Neural cell (in vitro differentiated cells): Measurements from ENCODE around the gene RPA3. TPM values are rescaled to one million over a fixed set of nuclear protein-coding genes. Genes with fewer than 3 reads are reported as not detected.

Experiments used
- H2AFZ ChIP-seq: fragments of 200-600, 300-800 bp; sonication (generic), shearing (Covaris generic); 2 replicates; pipeline ENCODE4 v1.6.0; 2014; ENCODE audit warnings: low read depth, mild to moderate bottlenecking, antibody characterized with exemption, low read length, moderate library complexity
- H3F3A ChIP-seq: fragments of 200-600 bp; shearing (Covaris generic); 2 replicates; pipeline ENCODE4 v1.6.1; 2016; ENCODE audit warnings: mild to moderate bottlenecking, moderate library complexity, mixed read lengths, antibody characterized with exemption, low read length; ENCODE audit not compliant: insufficient read depth, poor library complexity, severe bottlenecking
- H3K27ac ChIP-seq: fragments of 200-600, 300-800 bp; sonication (generic), shearing (Covaris generic); 2 replicates; pipeline ENCODE4 v1.5.1; 2014; ENCODE audit warnings: mild to moderate bottlenecking, low read length, moderate library complexity
- H3K27me3 ChIP-seq: fragments of 300-800, 200-600 bp; sonication (generic), shearing (Covaris generic); 2 replicates; pipeline ENCODE4 v1.6.0; 2014; ENCODE audit warnings: mild to moderate bottlenecking, low read depth, low read length, moderate library complexity; ENCODE audit not compliant: insufficient read depth
- H3K36me3 ChIP-seq: fragments of 300-800, 200-600 bp; sonication (generic), shearing (Covaris generic); 2 replicates; pipeline ENCODE4 v1.5.1; 2014; ENCODE audit warnings: mild to moderate bottlenecking, antibody characterized with exemption, low read length, moderate library complexity; ENCODE audit not compliant: insufficient read depth
- H3K4me2 ChIP-seq: fragments of 300-800, 200-600 bp; sonication (generic), shearing (Covaris generic); 2 replicates; pipeline ENCODE4 v1.6.0; 2014; ENCODE audit warnings: mild to moderate bottlenecking, low read length
- H3K4me3 ChIP-seq: fragments of 300-800, 200-600 bp; sonication (generic), shearing (Covaris generic); 2 replicates; pipeline ENCODE4 v1.5.1; 2014; ENCODE audit warnings: mild to moderate bottlenecking, low read length, moderate library complexity
- H3K79me2 ChIP-seq: fragments of 200-600 bp; shearing (Covaris generic); replicated peaks from 2 replicates; pipeline ENCODE4 v1.6.0; 2014; ENCODE audit warnings: mild to moderate bottlenecking, low read length, moderate library complexity; ENCODE audit not compliant: insufficient read depth
- H3K9ac ChIP-seq: fragments of 300-800, 200-600 bp; sonication (generic), shearing (Covaris generic); 2 replicates; pipeline ENCODE4 v1.6.1; 2016; ENCODE audit warnings: mild to moderate bottlenecking, low read length, mixed read lengths
- H3K9me2 ChIP-seq: fragments of 200-600 bp; shearing (Covaris generic); 2 replicates; pipeline ENCODE4 v1.6.1; 2016; ENCODE audit warnings: mild to moderate bottlenecking, low read length, mixed read lengths; ENCODE audit not compliant: insufficient read depth
- H3K9me3 ChIP-seq: fragments of 200-600, 300-800 bp; sonication (generic), shearing (Covaris generic); 2 replicates; pipeline ENCODE4 v1.6.1; 2016; ENCODE audit warnings: mild to moderate bottlenecking, mixed run types, low read length, moderate library complexity, mixed read lengths
- H4K20me1 ChIP-seq: fragments of 200-600 bp; shearing (Covaris generic); 2 replicates; pipeline ENCODE4 v1.6.1; 2016; ENCODE audit warnings: mild to moderate bottlenecking, mixed run types; ENCODE audit not compliant: insufficient read depth
- CTCF ChIP-seq: fragments of 450-650 bp; IDR thresholded peaks from 2 replicates; pipeline ENCODE4 v1.5.1; 2014; ENCODE audit warnings: antibody characterized with exemption, mild to moderate bottlenecking, moderate library complexity; ENCODE audit not compliant: poor library complexity, severe bottlenecking
- EP300 ChIP-seq: fragments of 450-650 bp; conservative IDR thresholded peaks from 2 replicates; pipeline ENCODE4 v1.6.1; 2014; ENCODE audit warnings: antibody characterized with exemption, mild to moderate bottlenecking, moderate library complexity; ENCODE audit not compliant: poor library complexity, severe bottlenecking
- EZH2 ChIP-seq: fragments of 200-600, 300-800 bp; shearing (Covaris generic), sonication (generic); IDR thresholded peaks from 2 replicates; pipeline ENCODE4 v1.6.1; 2014; ENCODE audit warnings: antibody characterized with exemption, low read length, borderline replicate concordance, mild to moderate bottlenecking; ENCODE audit not compliant: insufficient read depth, poor library complexity, severe bottlenecking
- MXI1 ChIP-seq: fragments of 450-650 bp; conservative IDR thresholded peaks from 2 replicates; pipeline ENCODE4 v1.6.1; 2014; ENCODE audit warnings: antibody characterized with exemption, mild to moderate bottlenecking; ENCODE audit not compliant: poor library complexity, severe bottlenecking
- POLR2AphosphoS5 ChIP-seq: IDR thresholded peaks from 2 replicates; pipeline ENCODE4 v1.6.1; 2012
- RAD21 ChIP-seq: fragments of 450-650 bp; conservative IDR thresholded peaks from 2 replicates; pipeline ENCODE4 v1.6.1; 2014; ENCODE audit warnings: antibody characterized with exemption, mild to moderate bottlenecking, moderate library complexity
- REST ChIP-seq: IDR thresholded peaks from 2 replicates; pipeline ENCODE4 v1.6.1; 2012; ENCODE audit warnings: borderline replicate concordance
- SMC3 ChIP-seq: fragments of 450-650 bp; conservative IDR thresholded peaks from 2 replicates; pipeline ENCODE4 v1.6.1; 2014; ENCODE audit warnings: antibody characterized with exemption, mild to moderate bottlenecking, moderate library complexity; ENCODE audit not compliant: poor library complexity
- TAF1 ChIP-seq: IDR thresholded peaks from 2 replicates; pipeline ENCODE4 v1.6.1; 2012; ENCODE audit warnings: low read depth
- polyA plus RNA-seq: library from polyadenylated mRNA; depleted of rRNA; stranded (reverse); fragments of >200 nt; gene quantifications from 2 replicates; pipeline ENCODE4 v1.2.3, GENCODE V29; 2014

The RPA3 gene
- polyA plus RNA-seq, 1 donor from 2014 or later = 50.1 TPM

GRCh38 chr7:7688956-7689355 lies 29.5 kb downstream of the RPA3 start:
- Histone ChIP-seq H3K4me3 (no peak overlapping the region), H3K9me3 (no peaks in the 10 kb centered on the region), H3K27me3 (no peaks in the 10 kb centered on the region), H3K27ac (no peak overlapping the region), H3K9me2 (no peaks in the 10 kb centered on the region), H3K4me2 (no peak overlapping the region), H3F3A (no peaks in the 10 kb centered on the region), H3K9ac (no peak overlapping the region), H3K36me3 (no peaks in the 10 kb centered on the region), H4K20me1 (no peaks in the 10 kb centered on the region), H3K79me2 (no peaks in the 10 kb centered on the region), H2AFZ (no peak overlapping the region)
- TF ChIP-seq REST (no peak), RAD21 (no peak), TAF1 (no peak), SMC3 (no peak), POLR2AphosphoS5 (no peak), MXI1 (no peak), CTCF (no peak)

- TF ChIP-seq TAF1 (no peak), MXI1 (no peak)
- H3K9me3 ChIP-seq = no peaks in the 10 kb centered on the region
- no peak overlapping the region for H3K4me2 ChIP-seq
- no peaks in the 10 kb centered on the region for H3K36me3 ChIP-seq
- no peaks in the 10 kb centered on the region for H3K79me2 ChIP-seq
- no peaks in the 10 kb centered on the region for H3K9me2 ChIP-seq
- H3K27me3 ChIP-seq = no peaks in the 10 kb centered on the region
- no peaks in the 10 kb centered on the region for H4K20me1 ChIP-seq
- no peak overlapping the region for H3K9ac ChIP-seq
- H3F3A ChIP-seq = no peaks in the 10 kb centered on the region
- H3K27ac ChIP-seq = no peak overlapping the region
- no peak overlapping the region for H2AFZ ChIP-seq
- no peak overlapping the region for H3K4me3 ChIP-seq
Observed at GRCh38 chr7:7688310-7688709, 30.1 kb downstream of the RPA3 start.

GRCh38 chr7:7687800-7688199 lies 30.6 kb downstream of the RPA3 start:
- Histone ChIP-seq H3K79me2 (no peaks in the 10 kb centered on the region), H3K9ac (no peak overlapping the region), H3K27ac (no peak overlapping the region), H4K20me1 (no peaks in the 10 kb centered on the region), H3K27me3 (no peaks in the 10 kb centered on the region), H2AFZ (no peak overlapping the region), H3K9me3 (no peaks in the 10 kb centered on the region), H3F3A (no peaks in the 10 kb centered on the region), H3K4me2 (no peak overlapping the region), H3K36me3 (no peaks in the 10 kb centered on the region), H3K4me3 (no peak overlapping the region), H3K9me2 (no peaks in the 10 kb centered on the region)
- TF ChIP-seq POLR2AphosphoS5 (no peak), TAF1 (no peak), EZH2 (no peak), CTCF (no peak), SMC3 (no peak), EP300 (no peak), REST (no peak), MXI1 (no peak), RAD21 (no peak)
